Sigmoid colon (tissue), 4 donors: ENCODE measurements around the gene SPOP.

Experiments used
- CTCF ChIP-seq, 4 experiments: fragments of 450-650 bp in 3 of 4; fragments of 200-600 bp in 1 of 4; IDR thresholded peaks; one replicate each; pipeline ENCODE4 v1.5.1; 2016 to 2019; ENCODE audit warnings: antibody characterized with exemption in 4 of 4, mild to moderate bottlenecking in 3 of 4, moderate library complexity in 2 of 4
- EP300 ChIP-seq, 4 donors: sonication (generic); formaldehyde crosslinking; IDR thresholded peaks; one replicate each; pipeline ENCODE4 v1.6.1; 2017; ENCODE audit warnings: antibody characterized with exemption in 4 of 4

DNA sequence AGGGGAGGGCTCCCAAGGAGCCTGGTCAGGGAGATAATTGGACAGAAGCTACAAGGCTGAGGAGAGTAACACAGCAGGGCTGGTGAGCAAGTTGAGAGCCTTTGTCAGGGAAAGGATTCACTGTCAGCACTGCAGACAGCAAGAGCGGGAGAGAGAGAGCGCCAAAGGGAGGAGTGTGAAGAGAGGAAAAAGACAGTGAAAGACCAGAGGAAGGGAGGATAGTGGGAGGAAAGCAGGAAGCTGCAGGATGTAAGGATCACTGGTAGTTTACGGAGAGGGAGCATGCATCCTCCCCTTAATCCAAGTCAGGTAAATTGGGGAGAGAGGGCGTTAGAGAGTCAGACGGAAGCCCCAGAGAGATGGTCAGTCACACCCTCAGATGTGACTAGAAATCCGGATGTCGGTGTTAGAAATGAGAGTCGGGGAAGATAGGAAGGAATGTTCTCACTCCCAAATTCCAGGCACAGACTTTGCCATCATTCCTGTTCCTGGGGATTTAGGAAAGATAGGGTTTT is 13.8 kb upstream of the SPOP start:
- TF ChIP-seq CTCF (IDR thresholded peaks at IDR 0.05) (no peak), EP300 (IDR thresholded peaks at IDR 0.05) (no peak)
